OCI-LY3 (cell line): ENCODE data around the gene SVOPL.

ENCODE experiments used
- CTCF ChIP-seq: fragments of 200-600, 300-600 bp; sonication (generic); IDR thresholded peaks from 2 replicates; pipeline ENCODE4 v1.5.1; 2014; ENCODE audit warnings: antibody characterized with exemption, low read length, low read depth
- EZH2phosphoT487 ChIP-seq: fragments of 200-600 bp; shearing (Covaris generic); IDR thresholded peaks from 2 replicates; pipeline ENCODE4 v1.6.1; 2018; ENCODE audit warnings: antibody characterized with exemption, mixed run types, low read depth

- TF ChIP-seq CTCF (no peak), EZH2phosphoT487 (no peak)
Measured at GRCh38 chr7:138705167-138705566, 4.0 kb upstream of the SVOPL start.
